HepG2 (cell line): ENCODE data around the gene TM4SF20.

ENCODE experiments used
- DPF2 ChIP-seq: sonication (generic); formaldehyde crosslinking; IDR thresholded peaks from 2 replicates; pipeline ENCODE4 v1.4.0; 2020; ENCODE audit warnings: mild to moderate bottlenecking, low read depth, missing genetic modification reagents, borderline replicate concordance
- JUN ChIP-seq: sonication (generic); formaldehyde crosslinking; IDR thresholded peaks from 2 replicates; pipeline ENCODE4 v1.4.0; 2020; ENCODE audit warnings: mild to moderate bottlenecking, missing genetic modification reagents
- KAT2B ChIP-seq: fragments of 150-350 bp; IDR thresholded peaks from 2 replicates; pipeline ENCODE4 v1.6.1; 2014; ENCODE audit warnings: low read depth, low read length, borderline replicate concordance
- RFX1 ChIP-seq: fragments of 450-650 bp; IDR thresholded peaks from 2 replicates; pipeline ENCODE4 v1.6.1; 2017
- RXRA ChIP-seq: sonication (generic); formaldehyde crosslinking; IDR thresholded peaks from 2 replicates; pipeline ENCODE4 v1.5.1; 2020; ENCODE audit warnings: missing genetic modification reagents
- SRF ChIP-seq: IDR thresholded peaks from 2 replicates; pipeline ENCODE4 v1.6.1; 2011; ENCODE audit warnings: mild to moderate bottlenecking, low read depth, low read length, moderate library complexity
- TAF15 ChIP-seq: fragments of 200-400 bp; formaldehyde crosslinking; IDR thresholded peaks from one replicate; pipeline ENCODE4 v1.6.1; 2018; ENCODE audit warnings: mild to moderate bottlenecking, low read depth, low read length; ENCODE audit not compliant: poor library complexity, severe bottlenecking
- ZNF329 ChIP-seq: sonication (generic); formaldehyde crosslinking; IDR thresholded peaks from 2 replicates; pipeline ENCODE4 v1.9.0; 2021; ENCODE audit warnings: low read depth, mild to moderate bottlenecking, missing genetic modification reagents
- ZNF543 ChIP-seq: sonication (generic); formaldehyde crosslinking; IDR thresholded peaks from 2 replicates; pipeline ENCODE4 v1.4.0; 2020; ENCODE audit warnings: mild to moderate bottlenecking, missing genetic modification reagents
- ZNF556 ChIP-seq: sonication (generic); formaldehyde crosslinking; IDR thresholded peaks from 2 replicates; pipeline ENCODE4 v1.4.0; 2020; ENCODE audit warnings: mild to moderate bottlenecking, missing genetic modification reagents, borderline replicate concordance
- ZNF879 ChIP-seq: sonication (generic); formaldehyde crosslinking; IDR thresholded peaks from 2 replicates; pipeline ENCODE4 v1.8.1; 2023; ENCODE audit warnings: missing genetic modification reagents
- TF ChIP-seq, protein P1 (sequence below): sonication (generic); formaldehyde crosslinking; IDR thresholded peaks from 2 replicates; pipeline ENCODE4 v1.5.0; 2020; ENCODE audit warnings: mild to moderate bottlenecking, missing genetic modification reagents, moderate library complexity
- TF ChIP-seq, protein P2 (sequence below): sonication (generic); formaldehyde crosslinking; IDR thresholded peaks from 2 replicates; pipeline ENCODE4 v1.4.0; 2020; ENCODE audit warnings: missing genetic modification reagents

DNA sequence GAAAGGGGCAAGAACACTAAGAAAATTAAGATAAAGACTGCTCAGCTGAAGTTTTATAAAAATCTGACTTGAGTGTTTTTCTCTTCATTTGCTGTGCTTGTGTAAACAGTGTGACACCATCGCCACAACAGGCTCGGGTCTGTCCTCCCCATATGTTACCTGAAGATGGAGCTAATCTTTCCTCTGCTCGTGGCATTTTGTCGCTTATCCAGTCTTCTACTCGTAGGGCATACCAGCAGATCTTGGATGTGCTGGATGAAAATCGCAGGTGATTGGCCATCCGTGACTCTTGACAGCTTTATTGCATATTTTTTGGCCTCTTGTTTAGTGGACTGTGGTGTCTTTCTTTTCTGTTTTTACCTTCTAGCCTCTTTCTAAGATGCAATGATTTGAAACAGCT is 32.0 kb downstream of the TM4SF20 start:
- no peak for TF ChIP-seq RXRA (CRISPR knock-in tag)
- TF ChIP-seq TAF15: no peak
- TF ChIP-seq DPF2: no peak
- TF ChIP-seq RFX1: no peak
- no peak for TF ChIP-seq SRF
- TF ChIP-seq, protein P1, sequence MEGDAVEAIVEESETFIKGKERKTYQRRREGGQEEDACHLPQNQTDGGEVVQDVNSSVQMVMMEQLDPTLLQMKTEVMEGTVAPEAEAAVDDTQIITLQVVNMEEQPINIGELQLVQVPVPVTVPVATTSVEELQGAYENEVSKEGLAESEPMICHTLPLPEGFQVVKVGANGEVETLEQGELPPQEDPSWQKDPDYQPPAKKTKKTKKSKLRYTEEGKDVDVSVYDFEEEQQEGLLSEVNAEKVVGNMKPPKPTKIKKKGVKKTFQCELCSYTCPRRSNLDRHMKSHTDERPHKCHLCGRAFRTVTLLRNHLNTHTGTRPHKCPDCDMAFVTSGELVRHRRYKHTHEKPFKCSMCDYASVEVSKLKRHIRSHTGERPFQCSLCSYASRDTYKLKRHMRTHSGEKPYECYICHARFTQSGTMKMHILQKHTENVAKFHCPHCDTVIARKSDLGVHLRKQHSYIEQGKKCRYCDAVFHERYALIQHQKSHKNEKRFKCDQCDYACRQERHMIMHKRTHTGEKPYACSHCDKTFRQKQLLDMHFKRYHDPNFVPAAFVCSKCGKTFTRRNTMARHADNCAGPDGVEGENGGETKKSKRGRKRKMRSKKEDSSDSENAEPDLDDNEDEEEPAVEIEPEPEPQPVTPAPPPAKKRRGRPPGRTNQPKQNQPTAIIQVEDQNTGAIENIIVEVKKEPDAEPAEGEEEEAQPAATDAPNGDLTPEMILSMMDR (CRISPR knock-in tag): no peak
- no peak for TF ChIP-seq KAT2B
- no peak for TF ChIP-seq JUN (CRISPR knock-in tag)
- TF ChIP-seq ZNF329 (CRISPR knock-in tag): no peak
- TF ChIP-seq, protein P2, sequence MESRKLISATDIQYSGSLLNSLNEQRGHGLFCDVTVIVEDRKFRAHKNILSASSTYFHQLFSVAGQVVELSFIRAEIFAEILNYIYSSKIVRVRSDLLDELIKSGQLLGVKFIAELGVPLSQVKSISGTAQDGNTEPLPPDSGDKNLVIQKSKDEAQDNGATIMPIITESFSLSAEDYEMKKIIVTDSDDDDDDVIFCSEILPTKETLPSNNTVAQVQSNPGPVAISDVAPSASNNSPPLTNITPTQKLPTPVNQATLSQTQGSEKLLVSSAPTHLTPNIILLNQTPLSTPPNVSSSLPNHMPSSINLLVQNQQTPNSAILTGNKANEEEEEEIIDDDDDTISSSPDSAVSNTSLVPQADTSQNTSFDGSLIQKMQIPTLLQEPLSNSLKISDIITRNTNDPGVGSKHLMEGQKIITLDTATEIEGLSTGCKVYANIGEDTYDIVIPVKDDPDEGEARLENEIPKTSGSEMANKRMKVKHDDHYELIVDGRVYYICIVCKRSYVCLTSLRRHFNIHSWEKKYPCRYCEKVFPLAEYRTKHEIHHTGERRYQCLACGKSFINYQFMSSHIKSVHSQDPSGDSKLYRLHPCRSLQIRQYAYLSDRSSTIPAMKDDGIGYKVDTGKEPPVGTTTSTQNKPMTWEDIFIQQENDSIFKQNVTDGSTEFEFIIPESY (CRISPR knock-in tag): no peak
- TF ChIP-seq ZNF879 (CRISPR knock-in tag): no peak
- no peak for TF ChIP-seq ZNF556 (CRISPR knock-in tag)
- TF ChIP-seq ZNF543 (CRISPR knock-in tag): no peak
